Measurements from ENCODE around the gene MYNN. TPM values are rescaled to one million over a fixed set of nuclear protein-coding genes. Genes with fewer than 3 reads are reported as not detected.

Gene MYNN
- total RNA-seq, 4 donors from 2014 or later = 19.4 to 25.0 (median 21.3) TPM

- H3K9me3 ChIP-seq = no peaks in the 10 kb centered on the region
- WGBS, 2 donors = 2 to 6% methylated on average over 16 to 24 of the region's 51 CpGs
- peak within 1 kb of the TSS; percentile 83 to 98 (median 91) for H3K27ac ChIP-seq
- H3K36me3 ChIP-seq = no peaks in the 10 kb centered on the region
- TF ChIP-seq CTCF (IDR thresholded peaks at IDR 0.05) = no peak
- TF ChIP-seq POLR2A (IDR thresholded peaks at IDR 0.05) = peak in 1 of 2 donors; percentile 45
- H3K27me3 ChIP-seq = no peaks in the 10 kb centered on the region
- peak; percentile 65 to 71 for DNase-seq
- peaks cover 6 to 8% of the 10 kb centered on the region in 2 donors for H3K4me1 ChIP-seq
- H3K4me3 ChIP-seq (replicated peaks in 1 of 3) = peak within 1 kb of the TSS; percentile 10 to 30 (median 27)
- intact Hi-C loops (cut with DNase I) = no loop called here
Observed at GRCh38 chr3:169769287-169770181, 3.7 kb upstream of the MYNN start, which contains the start of gene ACTRT3. TSS of gene ACTRT3 (minus strand) at chr3:169769561. CDS start at chr3:169769520, 41 bp downstream.

- no peaks in the 10 kb centered on the region for H3K9me3 ChIP-seq
- peak overlapping the region in 2 of 3 donors; percentile 61 to 89 for H3K4me3 ChIP-seq (replicated peaks in 1 of 3)
- 1% methylated on average over 27 of the region's 27 CpGs for WGBS, 2 donors
- peaks cover 0 to 5% of the 10 kb centered on the region in 2 donors for H3K36me3 ChIP-seq
- peak; percentile 48 to 53 for DNase-seq
- no peak for TF ChIP-seq POLR2A (IDR thresholded peaks at IDR 0.05)
- TF ChIP-seq CTCF (IDR thresholded peaks at IDR 0.05) = no peak
- intact Hi-C loops (cut with DNase I) = no loop called here
- H3K27me3 ChIP-seq = no peaks in the 10 kb centered on the region
- H3K4me1 ChIP-seq = peaks cover 3 to 22% of the 10 kb centered on the region in 2 donors
- peak overlapping the region; percentile 91 to 99 (median 99) for H3K27ac ChIP-seq
Observed at GRCh38 chr3:169771497-169772304, 1.5 kb upstream of the MYNN start.

DNA sequence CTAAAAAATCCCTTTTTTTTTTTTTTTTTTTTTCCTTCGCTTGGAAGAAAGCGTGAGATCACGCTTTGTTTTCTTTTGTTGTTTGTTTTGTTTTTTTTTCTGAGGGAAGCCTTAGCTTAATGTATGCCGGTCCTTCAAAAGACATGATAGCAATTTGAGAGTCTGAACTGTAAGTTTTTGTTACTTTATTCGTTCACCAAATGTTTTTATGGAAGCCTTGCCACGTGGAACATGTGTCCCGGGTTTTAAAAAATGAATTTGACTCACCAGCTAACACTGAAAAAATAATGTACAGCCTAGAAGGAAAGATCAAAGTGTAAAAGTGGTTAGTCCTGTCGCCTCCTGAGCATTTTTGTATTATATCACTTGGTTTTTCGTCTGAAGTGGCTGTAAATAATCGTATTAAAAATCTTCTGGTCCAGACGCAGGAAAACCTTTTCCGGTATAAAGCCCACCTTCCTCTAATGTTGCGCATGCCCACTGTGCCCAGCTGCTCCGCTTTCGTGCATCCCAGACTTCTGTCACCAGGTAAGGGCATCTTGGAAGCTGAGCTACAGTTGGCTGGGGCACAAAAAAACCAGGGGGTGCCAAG is 795 bp upstream of the MYNN start:
- Histone ChIP-seq H3K36me3 (peaks cover 0 to 8% of the 10 kb centered on the region in 2 donors), H3K27ac (peak overlapping the region; percentile 91 to 99 (median 99)), H3K9me3 (no peaks in the 10 kb centered on the region), H3K4me1 (peaks cover 3 to 22% of the 10 kb centered on the region in 2 donors), H3K4me3 (replicated peaks in 1 of 3) (peak overlapping the region; percentile 75 to 89 (median 81)), H3K27me3 (no peaks in the 10 kb centered on the region)
- TF ChIP-seq POLR2A (IDR thresholded peaks at IDR 0.05) = no peak
- no peak for TF ChIP-seq CTCF (IDR thresholded peaks at IDR 0.05)
- 1% methylated on average over 15 of the region's 15 CpGs for WGBS, 2 donors
- intact Hi-C loops (cut with DNase I) = no loop called here
- DNase-seq = peak; percentile 86 to 87

DNA sequence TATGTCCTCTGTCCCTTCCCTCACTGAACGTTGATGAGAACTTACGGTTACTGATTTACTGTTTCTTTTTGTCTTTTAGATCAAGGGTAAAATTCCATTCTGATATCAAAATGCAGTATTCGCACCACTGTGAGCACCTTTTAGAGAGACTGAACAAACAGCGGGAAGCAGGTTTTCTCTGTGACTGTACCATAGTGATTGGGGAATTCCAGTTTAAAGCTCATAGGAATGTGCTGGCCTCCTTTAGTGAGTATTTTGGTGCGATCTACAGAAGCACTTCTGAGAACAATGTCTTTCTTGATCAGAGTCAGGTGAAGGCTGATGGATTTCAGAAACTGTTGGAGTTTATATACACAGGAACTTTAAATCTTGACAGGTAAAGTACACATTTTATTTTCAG is 990 bp downstream of the MYNN start:
- 46 to 51% methylated on average over 5 of the region's 5 CpGs for WGBS, 2 donors
- intact Hi-C loops (cut with DNase I) = no loop called here
- H3K36me3 ChIP-seq = peaks cover 4 to 13% of the 10 kb centered on the region in 2 donors
- no peak for TF ChIP-seq POLR2A (IDR thresholded peaks at IDR 0.05)
- no peak for TF ChIP-seq CTCF (IDR thresholded peaks at IDR 0.05)
- H3K27ac ChIP-seq = no peak overlapping the region
- no peaks in the 10 kb centered on the region for H3K9me3 ChIP-seq
- no peak for DNase-seq
- peak overlapping the region in 1 of 3 donors; percentile 89 for H3K4me3 ChIP-seq (replicated peaks in 1 of 3)
- H3K27me3 ChIP-seq = no peaks in the 10 kb centered on the region
- H3K4me1 ChIP-seq = peaks cover 3 to 22% of the 10 kb centered on the region in 2 donors
